ENCODE results near the gene HAGH.
A peak's percentile ranks its signal among the peaks of the same experiment; 100 is the strongest.

The HAGH gene

GRCh38 chr16:1831186-1832075 lies 4.8 kb upstream of the HAGH start:
- no peak for DNase-seq

- DNase-seq = no peak
These were observed 3.6 kb upstream of the HAGH start for GRCh38 chr16:1830213-1830612.

- no peak for DNase-seq
These were observed 2.2 kb upstream of the HAGH start for GRCh38 chr16:1828645-1829410.

- DNase-seq = peak; percentile 46
These were observed 548 bp downstream of the HAGH start for GRCh38 chr16:1825864-1826690.

- no peak for DNase-seq
These were observed 1.2 kb downstream of the HAGH start for GRCh38 chr16:1825381-1825863.

GRCh38 chr16:1823821-1824220 lies 2.8 kb downstream of the HAGH start:
- no peak for DNase-seq

GRCh38 chr16:1822801-1823200 lies 3.8 kb downstream of the HAGH start:
- DNase-seq = no peak

- no peak for DNase-seq
These were observed 4.6 kb downstream of the HAGH start for GRCh38 chr16:1821861-1822611.

GRCh38 chr16:1820946-1821290 lies 5.7 kb downstream of the HAGH start:
- DNase-seq = no peak

- DNase-seq = no peak
These were observed 6.3 kb downstream of the HAGH start for GRCh38 chr16:1820096-1820945.

- DNase-seq = no peak
These were observed 7.0 kb downstream of the HAGH start for GRCh38 chr16:1819611-1820010.

GRCh38 chr16:1818873-1819525 lies 7.6 kb downstream of the HAGH start:
- no peak for DNase-seq

- no peak for DNase-seq
These were observed 8.3 kb downstream of the HAGH start for GRCh38 chr16:1818204-1818872.

- no peak for DNase-seq
These were observed 8.9 kb downstream of the HAGH start for GRCh38 chr16:1817716-1818115.

- DNase-seq = no peak
These were observed 9.4 kb downstream of the HAGH start for GRCh38 chr16:1817276-1817589.

- no peak for DNase-seq
These were observed 10.0 kb downstream of the HAGH start for GRCh38 chr16:1816396-1817275.

- no peak for DNase-seq
These were observed 11.2 kb downstream of the HAGH start for GRCh38 chr16:1815461-1815860.

- no peak for DNase-seq
These were observed 13.9 kb downstream of the HAGH start for GRCh38 chr16:1812732-1813163.

- no peak for DNase-seq
These were observed 16.1 kb downstream of the HAGH start for GRCh38 chr16:1810536-1810935.
